Upper lobe of left lung (tissue), 4 donors: ENCODE data around the gene SEMA3A.

Source experiments
- CTCF ChIP-seq, 6 experiments: fragments of 450-650 bp in 4 of 6; fragments of 200-600 bp in 2 of 6; sonication (generic) in 2 of 6; IDR thresholded peaks; one replicate each; pipeline ENCODE4 v1.5.1; 2016 to 2019; ENCODE audit warnings: antibody characterized with exemption in 6 of 6
- POLR2A ChIP-seq, 4 donors: fragments of 450-650 bp; IDR thresholded peaks; one replicate each; pipeline ENCODE4 v1.5.1; 2016 to 2017; ENCODE audit warnings: antibody characterized with exemption in 4 of 4, mild to moderate bottlenecking in 2 of 4

GRCh38 chr7:84209006-84209405 is 14.4 kb upstream of the SEMA3A start:
- no peak for TF ChIP-seq POLR2A (IDR thresholded peaks at IDR 0.05)
- TF ChIP-seq CTCF (IDR thresholded peaks at IDR 0.05): no peak
